H1 (cell line): ENCODE results near the gene SLC39A9. TPM values are rescaled to one million over a fixed set of nuclear protein-coding genes. Genes with fewer than 3 reads are reported as not detected.

Experiments used
- CEBPB ChIP-seq: IDR thresholded peaks from 2 replicates; pipeline ENCODE4 v1.6.1; 2012; ENCODE audit warnings: low read depth, low read length
- EGR1 ChIP-seq: IDR thresholded peaks from 2 replicates; pipeline ENCODE4 v1.6.1; 2011; ENCODE audit warnings: low read depth, low read length, borderline replicate concordance
- SP1 ChIP-seq: IDR thresholded peaks from 2 replicates; pipeline ENCODE4 v1.6.1; 2011; ENCODE audit warnings: low read depth, low read length
- TBP ChIP-seq: IDR thresholded peaks from 2 replicates; pipeline ENCODE4 v1.6.1; 2011; ENCODE audit warnings: low read depth, low read length, improper control_type of control experiment
- polyA plus RNA-seq, 7 experiments: library from polyadenylated mRNA; depleted of rRNA in 3 of 7; stranded (reverse) in 5 of 7; unstranded in 2 of 7; fragments of >200 nt in 5 of 7; fragments of 200-250 nt in 2 of 7; gene quantifications; 1 replicate in 5 of 7; 2 replicates in 1 of 7; 4 replicates in 1 of 7; pipeline versions ENCODE4 v1.2.1 to v1.2.3, GENCODE V29; 2011 to 2013; ENCODE audit warnings: missing spikeins in 2 of 7, mixed read lengths in 2 of 7
- total RNA-seq: library from RNA; stranded (reverse); fragmentation: NEBNext Ultra II Directional; extraction: Animal tissue kit (Norgen Biotek cat#: 25700); gene quantifications from 2 replicates; pipeline ENCODE4 v1.2.1, GENCODE V29; 2021
- TF ChIP-seq, protein P1 (sequence below): IDR thresholded peaks from 2 replicates; pipeline ENCODE4 v1.6.1; 2011; ENCODE audit warnings: low read length, improper control_type of control experiment

The SLC39A9 gene
- total and polyA plus RNA-seq, 2 of the 8 experiments (the other 6 are each of a cell fraction or from before 2014, with no cell fraction given) = 31.0 to 44.2 TPM

DNA sequence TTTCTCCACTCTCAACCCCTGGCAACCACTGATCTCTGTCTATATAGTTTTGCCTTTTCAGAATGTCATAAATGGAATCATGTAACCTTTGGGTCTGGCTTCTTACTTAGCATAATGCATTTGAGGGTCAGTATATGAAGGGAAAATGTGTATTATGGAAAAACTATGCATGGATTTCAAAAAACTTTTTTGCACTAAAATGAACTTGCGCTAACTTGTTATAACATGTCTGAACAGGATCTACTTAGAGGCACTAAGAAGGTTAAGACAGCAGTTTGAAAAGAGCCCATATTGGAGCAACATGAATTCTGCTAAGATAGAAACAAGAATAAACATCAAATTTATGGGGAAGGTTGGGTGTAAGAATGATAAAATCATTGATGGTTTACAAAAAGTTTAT, 29.1 kb downstream of the SLC39A9 start (continued):
- TF ChIP-seq, protein P1, sequence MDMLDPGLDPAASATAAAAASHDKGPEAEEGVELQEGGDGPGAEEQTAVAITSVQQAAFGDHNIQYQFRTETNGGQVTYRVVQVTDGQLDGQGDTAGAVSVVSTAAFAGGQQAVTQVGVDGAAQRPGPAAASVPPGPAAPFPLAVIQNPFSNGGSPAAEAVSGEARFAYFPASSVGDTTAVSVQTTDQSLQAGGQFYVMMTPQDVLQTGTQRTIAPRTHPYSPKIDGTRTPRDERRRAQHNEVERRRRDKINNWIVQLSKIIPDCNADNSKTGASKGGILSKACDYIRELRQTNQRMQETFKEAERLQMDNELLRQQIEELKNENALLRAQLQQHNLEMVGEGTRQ = no peak
- TF ChIP-seq TBP (no peak), CEBPB (no peak), SP1 (no peak), EGR1 (no peak)
